ENCODE measurements around the gene SIRPB2. TPM values are rescaled to one million over a fixed set of nuclear protein-coding genes. Genes with fewer than 3 reads are reported as not detected.

The SIRPB2 gene
- total and polyA plus RNA-seq, 4 experiments from 2014 or later: not detected

- Histone ChIP-seq H3K27ac (ENCODE audit: low read depth, low read length) (no peak overlapping the region), H3K9me3 (ENCODE audit: control insufficient read depth in 1 of 2, low read length in 2 of 2) (no peaks in the 10 kb centered on the region), H3K4me3 (ENCODE audit: low read length in 2 of 2) (no peak overlapping the region), H3K36me3 (ENCODE audit: insufficient read depth, low read length) (no peaks in the 10 kb centered on the region), H3K4me1 (ENCODE audit: insufficient read depth, low read length) (no peaks in the 10 kb centered on the region), H3K27me3 (ENCODE audit: insufficient read depth, low read length) (no peaks in the 10 kb centered on the region)
- Mint-ChIP-seq H3K9me3 (peaks cover 0 to under 1% (median 0%) of the 10 kb centered on the region in 8 donors), H3K27ac (no peak overlapping the region), H3K36me3 (no peaks in the 10 kb centered on the region), H3K4me3 (no peak overlapping the region), H3K27me3 (peaks cover 0 to 3% of the 10 kb centered on the region in 2 donors), H3K4me1 (peaks cover 0 to 6% (median 4%) of the 10 kb centered on the region in 4 donors)
- no peak for DNase-seq
- ChIA-PET POLR2A (ENCODE audit: partially characterized antibody) (no interaction called here), CTCF (ENCODE audit: partially characterized antibody) (interaction anchor here (0.7 to 4.3 kb wide), 6 partner anchors 24 to 243 kb away, joined by 3 to 37 read pairs (median 4); no protein-coding TSS in a partner anchor)
- intact Hi-C loops (cut with micrococcal nuclease): no loop called here
These were observed 43.3 kb upstream of the SIRPB2 start for GRCh38 chr20:1534526-1534925.

GRCh38 chr20:1533059-1533458 is 41.8 kb upstream of the SIRPB2 start:
- H3K9me3 ChIP-seq (ENCODE audit: control insufficient read depth in 1 of 2, low read length in 2 of 2): no peaks in the 10 kb centered on the region
- H3K27ac ChIP-seq (ENCODE audit: low read depth, low read length): no peak overlapping the region
- Mint-ChIP-seq H3K9me3 (peaks cover 0 to 2% (median 0%) of the 10 kb centered on the region in 8 donors), H3K36me3 (no peaks in the 10 kb centered on the region), H3K4me3 (no peak overlapping the region), H3K27me3 (peaks cover 2 to 6% of the 10 kb centered on the region in 2 donors), H3K4me1 (peaks cover 0 to 6% (median 4%) of the 10 kb centered on the region in 4 donors), H3K27ac (no peak overlapping the region)
- peak in 3 of 5 donors; percentile 3 to 12 (median 9) for DNase-seq
- H3K4me1 ChIP-seq (ENCODE audit: insufficient read depth, low read length): no peaks in the 10 kb centered on the region
- ChIA-PET CTCF (ENCODE audit: partially characterized antibody) (interaction anchor here (1.3 to 4.3 kb wide), 6 partner anchors 18 to 248 kb away, joined by 3 to 37 read pairs (median 5); no protein-coding TSS in a partner anchor), POLR2A (ENCODE audit: partially characterized antibody) (interaction anchor here (1.0 kb wide), 2 partner anchors 126 to 201 kb away, joined by 3 read pairs; no protein-coding TSS in a partner anchor)
- no peaks in the 10 kb centered on the region for H3K36me3 ChIP-seq (ENCODE audit: insufficient read depth, low read length)
- no peak overlapping the region for H3K4me3 ChIP-seq (ENCODE audit: low read length in 2 of 2)
- intact Hi-C loops (cut with micrococcal nuclease): loop anchor here (1.0 kb wide), 1 partner anchor 201 kb away; no protein-coding TSS in a partner anchor
- no peaks in the 10 kb centered on the region for H3K27me3 ChIP-seq (ENCODE audit: insufficient read depth, low read length)

- peaks cover 0 to 10% (median 6%) of the 10 kb centered on the region in 8 donors for H3K9me3 Mint-ChIP-seq
- no peaks in the 10 kb centered on the region for H3K4me1 ChIP-seq (ENCODE audit: insufficient read depth, low read length)
- H3K4me1 Mint-ChIP-seq: peaks cover 0 to 4% (median 3%) of the 10 kb centered on the region in 4 donors
- H3K9me3 ChIP-seq (ENCODE audit: control insufficient read depth in 1 of 2, low read length in 2 of 2): no peaks in the 10 kb centered on the region
- peaks cover 6% of the 10 kb centered on the region in 2 donors for H3K27me3 Mint-ChIP-seq
- no peak for DNase-seq
- no peak overlapping the region for H3K4me3 ChIP-seq (ENCODE audit: low read length in 2 of 2)
- intact Hi-C loops (cut with micrococcal nuclease): no loop called here
- H3K4me3 Mint-ChIP-seq: no peak overlapping the region
- H3K36me3 ChIP-seq (ENCODE audit: insufficient read depth, low read length): no peaks in the 10 kb centered on the region
- ChIA-PET POLR2A (ENCODE audit: partially characterized antibody) (no interaction called here), CTCF (ENCODE audit: partially characterized antibody) (interaction anchor here (1.0 to 1.6 kb wide), 2 partner anchors 25 to 248 kb away, joined by 4 to 9 read pairs; no protein-coding TSS in a partner anchor)
- no peaks in the 10 kb centered on the region for H3K27me3 ChIP-seq (ENCODE audit: insufficient read depth, low read length)
- no peak overlapping the region for H3K27ac Mint-ChIP-seq
- no peak overlapping the region for H3K27ac ChIP-seq (ENCODE audit: low read depth, low read length)
- H3K36me3 Mint-ChIP-seq: no peaks in the 10 kb centered on the region
These were observed 37.6 kb upstream of the SIRPB2 start for GRCh38 chr20:1528811-1529210.

GRCh38 chr20:1527923-1528322 is 36.7 kb upstream of the SIRPB2 start:
- no peaks in the 10 kb centered on the region for H3K36me3 ChIP-seq (ENCODE audit: insufficient read depth, low read length)
- H3K9me3 Mint-ChIP-seq: peaks cover 0 to 10% (median 6%) of the 10 kb centered on the region in 8 donors
- H3K27ac ChIP-seq (ENCODE audit: low read depth, low read length): no peak overlapping the region
- H3K4me3 ChIP-seq (ENCODE audit: low read length in 2 of 2): no peak overlapping the region
- no peaks in the 10 kb centered on the region for H3K36me3 Mint-ChIP-seq
- DNase-seq: no peak
- peaks cover 6% of the 10 kb centered on the region in 2 donors for H3K27me3 Mint-ChIP-seq
- POLR2A ChIA-PET (ENCODE audit: partially characterized antibody): no interaction called here
- intact Hi-C loops (cut with micrococcal nuclease): no loop called here
- CTCF ChIA-PET (ENCODE audit: partially characterized antibody): interaction anchor here (1.6 to 2.1 kb wide), 2 partner anchors 24 to 249 kb away, joined by 9 to 11 read pairs; no protein-coding TSS in a partner anchor
- H3K27ac Mint-ChIP-seq: no peak overlapping the region
- no peak overlapping the region for H3K4me3 Mint-ChIP-seq
- no peaks in the 10 kb centered on the region for H3K4me1 ChIP-seq (ENCODE audit: insufficient read depth, low read length)
- H3K4me1 Mint-ChIP-seq: peaks cover 0 to 4% (median 3%) of the 10 kb centered on the region in 4 donors
- no peaks in the 10 kb centered on the region for H3K9me3 ChIP-seq (ENCODE audit: control insufficient read depth in 1 of 2, low read length in 2 of 2)
- H3K27me3 ChIP-seq (ENCODE audit: insufficient read depth, low read length): no peaks in the 10 kb centered on the region

- Mint-ChIP-seq H3K4me3 (no peak overlapping the region), H3K9me3 (peaks cover 0 to 10% (median 6%) of the 10 kb centered on the region in 8 donors), H3K36me3 (no peaks in the 10 kb centered on the region), H3K27ac (no peak overlapping the region), H3K4me1 (peaks cover 0 to 4% (median 3%) of the 10 kb centered on the region in 4 donors), H3K27me3 (peaks cover 7 to 8% of the 10 kb centered on the region in 2 donors)
- no peak overlapping the region for H3K27ac ChIP-seq (ENCODE audit: low read depth, low read length)
- intact Hi-C loops (cut with micrococcal nuclease): no loop called here
- CTCF ChIA-PET (ENCODE audit: partially characterized antibody): interaction anchor here (2.1 kb wide), 1 partner anchor 23 kb away, joined by 11 read pairs; no protein-coding TSS in a partner anchor
- POLR2A ChIA-PET (ENCODE audit: partially characterized antibody): no interaction called here
- H3K4me3 ChIP-seq (ENCODE audit: low read length in 2 of 2): no peak overlapping the region
- no peaks in the 10 kb centered on the region for H3K27me3 ChIP-seq (ENCODE audit: insufficient read depth, low read length)
- no peaks in the 10 kb centered on the region for H3K9me3 ChIP-seq (ENCODE audit: control insufficient read depth in 1 of 2, low read length in 2 of 2)
- no peaks in the 10 kb centered on the region for H3K4me1 ChIP-seq (ENCODE audit: insufficient read depth, low read length)
- no peak for DNase-seq
- H3K36me3 ChIP-seq (ENCODE audit: insufficient read depth, low read length): no peaks in the 10 kb centered on the region
These were observed 35.7 kb upstream of the SIRPB2 start for GRCh38 chr20:1526896-1527295.

GRCh38 chr20:1526310-1526709 is 35.1 kb upstream of the SIRPB2 start:
- no peak for DNase-seq
- no peaks in the 10 kb centered on the region for H3K36me3 ChIP-seq (ENCODE audit: insufficient read depth, low read length)
- H3K27ac ChIP-seq (ENCODE audit: low read depth, low read length): no peak overlapping the region
- no peaks in the 10 kb centered on the region for H3K27me3 ChIP-seq (ENCODE audit: insufficient read depth, low read length)
- ChIA-PET CTCF (ENCODE audit: partially characterized antibody) (interaction anchor here (2.1 kb wide), 1 partner anchor 23 kb away, joined by 11 read pairs; no protein-coding TSS in a partner anchor), POLR2A (ENCODE audit: partially characterized antibody) (no interaction called here)
- H3K9me3 ChIP-seq (ENCODE audit: control insufficient read depth in 1 of 2, low read length in 2 of 2): no peaks in the 10 kb centered on the region
- Mint-ChIP-seq H3K4me3 (no peak overlapping the region), H3K27ac (no peak overlapping the region), H3K4me1 (peaks cover 0 to 4% (median 3%) of the 10 kb centered on the region in 4 donors), H3K36me3 (no peaks in the 10 kb centered on the region), H3K9me3 (peaks cover 0 to 10% (median 6%) of the 10 kb centered on the region in 8 donors), H3K27me3 (peaks cover 6 to 9% of the 10 kb centered on the region in 2 donors)
- intact Hi-C loops (cut with micrococcal nuclease): no loop called here
- no peaks in the 10 kb centered on the region for H3K4me1 ChIP-seq (ENCODE audit: insufficient read depth, low read length)
- no peak overlapping the region for H3K4me3 ChIP-seq (ENCODE audit: low read length in 2 of 2)

GRCh38 chr20:1524004-1524403 is 32.8 kb upstream of the SIRPB2 start:
- Mint-ChIP-seq H3K27me3 (peaks cover 4 to 9% of the 10 kb centered on the region in 2 donors), H3K36me3 (no peaks in the 10 kb centered on the region), H3K9me3 (peaks cover 0 to 10% (median 6%) of the 10 kb centered on the region in 8 donors), H3K27ac (no peak overlapping the region), H3K4me3 (no peak overlapping the region), H3K4me1 (peaks cover 0 to 4% (median 3%) of the 10 kb centered on the region in 4 donors)
- Histone ChIP-seq H3K27ac (ENCODE audit: low read depth, low read length) (no peak overlapping the region), H3K4me1 (ENCODE audit: insufficient read depth, low read length) (no peaks in the 10 kb centered on the region), H3K36me3 (ENCODE audit: insufficient read depth, low read length) (no peaks in the 10 kb centered on the region), H3K9me3 (ENCODE audit: control insufficient read depth in 1 of 2, low read length in 2 of 2) (no peaks in the 10 kb centered on the region), H3K4me3 (ENCODE audit: low read length in 2 of 2) (no peak overlapping the region), H3K27me3 (ENCODE audit: insufficient read depth, low read length) (no peaks in the 10 kb centered on the region)
- ChIA-PET CTCF (ENCODE audit: partially characterized antibody) (no interaction called here), POLR2A (ENCODE audit: partially characterized antibody) (no interaction called here)
- intact Hi-C loops (cut with micrococcal nuclease): no loop called here
- no peak for DNase-seq

Data from CD4-positive, alpha-beta memory T cell (primary cell).